Stimulated activated CD8-positive, alpha-beta memory T cell treated with anti-CD3 and anti-CD28 coated beads, Interleukin-4, amount 100 ng/mL, for 1 hour (primary cell): ENCODE data around the gene RNH1.

Experiments used
- DNase-seq, 2 donors: peaks; one replicate each; pipeline ENCODE4 v3.0.0-alpha.2; 2020; ENCODE audit warnings: low read depth in 2 of 2, low spot score in 1 of 2

The RNH1 gene

DNA sequence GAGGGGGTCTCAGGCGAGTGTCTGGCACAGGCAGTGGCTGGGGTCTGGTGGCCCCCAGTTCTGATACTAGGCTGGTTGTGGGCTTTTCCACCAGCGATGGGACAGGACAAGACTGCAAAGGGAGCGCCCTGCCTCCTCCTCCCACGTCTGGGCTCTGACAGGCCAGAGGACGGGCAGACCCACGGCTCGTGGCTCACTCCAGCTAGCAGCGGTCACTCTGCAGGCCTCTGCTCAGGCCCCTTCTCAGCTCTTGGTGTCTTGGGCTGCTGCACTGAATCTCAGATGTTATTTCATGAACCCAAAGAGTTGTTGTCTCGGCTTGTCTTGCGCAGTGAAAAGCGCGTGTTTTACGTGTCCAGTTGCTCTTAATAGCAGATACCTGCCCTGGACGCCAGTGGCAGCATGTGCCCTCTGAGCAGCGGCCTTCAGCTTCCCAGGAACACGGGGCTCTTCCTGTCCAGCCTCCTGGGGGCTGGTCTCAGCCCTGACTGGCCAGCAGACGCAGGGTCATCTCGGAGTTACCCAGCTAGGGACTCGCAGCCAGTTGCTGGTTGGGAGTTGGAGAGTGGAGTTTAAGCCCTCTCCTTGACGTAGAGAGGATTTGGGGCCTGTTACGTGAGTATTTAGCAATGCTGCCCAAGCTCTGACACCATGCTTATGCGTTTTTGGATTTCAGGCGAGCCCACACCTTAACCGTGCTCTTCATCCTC lies 47.4 kb downstream of the RNH1 start:
- DNase-seq: no peak

- DNase-seq: no peak
Observed at GRCh38 chr11:457111-457760, 49.8 kb downstream of the RNH1 start.

DNA sequence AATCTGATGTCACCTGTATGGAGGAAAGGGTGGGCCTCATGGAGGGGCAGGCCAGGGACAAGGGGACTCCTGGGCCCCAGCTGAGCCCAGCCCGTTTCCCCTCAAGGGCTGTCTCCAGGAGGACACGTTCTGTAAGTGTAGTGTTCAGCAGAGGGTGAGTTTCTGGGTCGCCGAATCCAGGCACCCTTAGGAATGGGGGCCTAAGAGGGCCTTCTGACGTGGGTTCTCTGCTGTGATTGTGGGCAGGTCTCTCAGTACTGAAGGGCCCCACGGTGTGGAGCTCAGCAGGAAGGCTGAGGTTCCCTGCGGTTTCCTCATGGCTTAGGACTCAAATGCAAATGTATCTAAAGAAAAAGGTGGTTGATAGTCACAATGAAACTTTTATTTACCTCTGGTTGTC lies 50.5 kb downstream of the RNH1 start:
- no peak for DNase-seq

DNA sequence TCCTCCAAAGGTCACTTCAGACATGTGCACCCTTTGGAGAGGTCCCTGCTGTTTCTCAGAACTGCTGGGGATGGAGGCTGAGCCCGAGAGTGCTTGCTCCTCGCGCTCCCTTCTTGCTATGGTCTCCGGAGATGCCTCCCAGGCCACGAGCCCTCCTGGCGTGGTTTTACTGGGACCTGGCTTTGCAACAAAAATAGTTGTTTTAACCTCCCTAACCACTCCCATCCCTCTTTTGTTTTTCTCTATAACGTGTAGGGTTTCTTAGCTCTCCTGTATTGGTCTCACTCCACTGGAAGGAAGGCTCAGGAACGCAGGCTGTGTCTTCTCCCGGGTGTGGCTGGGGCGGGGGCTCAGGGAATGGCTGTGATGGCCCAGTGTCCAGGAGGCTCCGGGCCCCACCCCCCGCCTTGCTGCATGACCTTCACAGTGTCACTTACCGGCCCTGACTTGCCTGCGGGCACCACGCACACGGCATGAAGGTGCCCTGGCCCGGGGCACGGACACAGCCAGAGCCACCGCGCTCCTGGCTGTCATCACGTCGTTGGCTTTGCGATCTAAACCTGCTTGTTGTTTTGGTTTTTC lies 51.4 kb downstream of the RNH1 start:
- DNase-seq: no peak

GRCh38 chr11:454801-455565 lies 52.1 kb downstream of the RNH1 start:
- no peak for DNase-seq

GRCh38 chr11:454043-454442 lies 53.0 kb downstream of the RNH1 start:
- DNase-seq: no peak

DNA sequence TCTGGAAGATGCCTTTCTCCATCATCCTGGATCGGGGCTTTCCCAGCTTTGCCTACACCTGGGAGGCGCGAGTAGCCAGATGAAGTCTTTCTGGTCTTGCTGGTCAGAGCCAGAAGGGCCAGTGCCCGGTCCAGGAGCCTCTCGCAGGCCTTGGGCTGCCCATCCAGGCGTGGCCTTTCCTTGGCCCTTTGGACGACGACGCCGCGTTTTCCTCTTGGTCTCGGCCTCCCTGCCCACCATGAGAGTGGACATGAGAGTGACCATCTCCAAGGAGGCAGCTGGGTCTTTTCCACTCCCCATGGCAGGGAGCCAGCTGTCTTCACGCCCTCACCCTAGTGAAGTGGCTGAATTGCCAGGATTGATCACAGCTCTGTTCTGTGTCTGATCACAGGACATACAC lies 53.5 kb downstream of the RNH1 start:
- no peak for DNase-seq

GRCh38 chr11:452916-453527 lies 54.0 kb downstream of the RNH1 start:
- DNase-seq: no peak

DNA sequence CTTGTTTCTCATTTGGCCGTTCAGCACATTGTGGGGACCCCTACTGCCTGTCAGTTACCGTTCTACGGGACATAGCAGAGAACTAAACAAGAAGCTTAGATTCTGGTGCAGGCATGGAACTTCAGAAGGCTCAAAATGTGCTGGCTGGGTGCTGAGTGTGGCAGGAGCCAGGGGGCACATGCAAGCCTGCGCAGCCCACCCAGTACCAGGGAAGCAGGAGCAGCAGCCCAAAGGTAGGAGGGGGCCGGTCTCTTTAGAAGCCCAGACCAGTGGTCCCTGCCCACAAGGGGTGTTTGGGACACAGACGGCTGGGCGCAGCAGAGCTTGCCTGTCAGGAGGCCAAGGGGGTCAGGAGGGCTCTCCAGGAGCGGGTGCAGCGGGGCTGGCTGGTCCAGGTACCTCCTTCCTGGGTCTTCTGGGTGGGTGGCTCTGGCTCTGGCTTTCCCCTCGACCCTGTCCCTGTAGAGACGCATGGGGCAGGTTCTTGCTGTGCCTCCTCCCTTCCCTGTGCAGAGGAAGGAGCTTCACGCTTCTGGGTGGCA lies 54.8 kb downstream of the RNH1 start:
- no peak for DNase-seq

- no peak for DNase-seq
Observed at GRCh38 chr11:451738-452137, 55.3 kb downstream of the RNH1 start.

GRCh38 chr11:450809-451451 lies 56.1 kb downstream of the RNH1 start:
- DNase-seq: peak; percentile 41 to 63

GRCh38 chr11:449889-450808 lies 56.9 kb downstream of the RNH1 start, which contains the start of gene PTDSS2:
Gene PTDSS2 (plus strand): TSS chr11:450279. CDS start chr11:450456, 177 bp downstream.
- peak; percentile 89 for DNase-seq

- peak; percentile 91 to 96 for DNase-seq
Observed at GRCh38 chr11:447923-448731, 58.9 kb downstream of the RNH1 start.

GRCh38 chr11:446891-447290 lies 60.2 kb downstream of the RNH1 start:
- no peak for DNase-seq

DNA sequence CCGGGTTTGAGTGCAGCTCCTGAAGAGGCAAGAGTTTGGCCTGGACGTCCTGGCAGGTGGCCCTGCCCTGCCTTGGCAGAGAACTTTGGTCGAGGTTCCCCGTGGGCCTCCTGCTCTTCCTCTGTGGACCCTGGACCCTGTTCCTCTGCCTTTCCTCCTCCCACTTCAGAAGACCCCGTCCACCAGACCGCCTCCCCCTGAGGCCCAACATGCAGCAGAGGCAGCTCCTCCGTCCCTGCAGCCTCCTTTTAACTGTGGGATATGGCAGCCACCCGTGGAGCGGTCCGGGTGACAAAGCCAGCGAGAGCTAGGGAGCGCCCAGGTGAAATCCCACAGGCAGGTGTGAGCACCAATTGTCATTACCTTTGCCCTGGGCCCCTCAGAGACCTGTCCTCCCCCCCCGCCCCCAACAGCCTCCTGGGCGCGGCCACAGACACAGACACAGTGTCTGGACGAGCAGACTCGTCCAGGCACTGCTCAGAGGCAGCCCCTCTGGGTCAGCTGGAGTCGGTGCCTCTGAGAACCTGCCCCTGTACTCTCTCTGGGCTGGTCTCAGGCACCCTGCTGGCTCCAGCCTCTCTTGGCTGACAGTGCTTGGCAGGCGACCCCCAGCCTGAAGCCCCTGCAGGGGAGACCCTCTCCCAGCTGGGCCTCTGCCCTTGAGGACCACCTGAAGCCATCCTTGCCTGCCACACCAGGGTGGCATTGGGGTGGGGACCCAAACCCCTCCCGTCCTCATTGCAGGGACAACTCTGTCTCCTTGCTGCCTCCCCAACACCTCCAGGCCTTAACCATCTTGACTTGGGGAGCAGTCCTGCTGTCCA lies 61.1 kb downstream of the RNH1 start:
- DNase-seq: no peak
